Hepatocyte (in vitro differentiated cells): Measurements from ENCODE around the gene MCF2L2.

Source experiments
- EZH2 ChIP-seq: fragments of 200-600 bp; sonication (generic); IDR thresholded peaks from 2 replicates; pipeline ENCODE4 v1.6.1; 2016; ENCODE audit warnings: antibody characterized with exemption, mild to moderate bottlenecking, borderline replicate concordance
- EZH2phosphoT487 ChIP-seq: fragments of 200-600 bp; sonication (generic); IDR thresholded peaks from one replicate; pipeline ENCODE4 v1.6.1; 2018; ENCODE audit warnings: antibody characterized with exemption, mild to moderate bottlenecking, low read depth, moderate library complexity; ENCODE audit not compliant: unreplicated experiment, severe bottlenecking
- TF ChIP-seq, protein P1 (sequence below): fragments of 200-600 bp; sonication (generic); IDR thresholded peaks from 2 replicates; pipeline ENCODE4 v1.5.1; 2016; ENCODE audit warnings: antibody characterized with exemption, mild to moderate bottlenecking; ENCODE audit not compliant: poor library complexity

GRCh38 chr3:183318877-183319276 lies 109.5 kb downstream of the MCF2L2 start:
- TF ChIP-seq, protein P1, sequence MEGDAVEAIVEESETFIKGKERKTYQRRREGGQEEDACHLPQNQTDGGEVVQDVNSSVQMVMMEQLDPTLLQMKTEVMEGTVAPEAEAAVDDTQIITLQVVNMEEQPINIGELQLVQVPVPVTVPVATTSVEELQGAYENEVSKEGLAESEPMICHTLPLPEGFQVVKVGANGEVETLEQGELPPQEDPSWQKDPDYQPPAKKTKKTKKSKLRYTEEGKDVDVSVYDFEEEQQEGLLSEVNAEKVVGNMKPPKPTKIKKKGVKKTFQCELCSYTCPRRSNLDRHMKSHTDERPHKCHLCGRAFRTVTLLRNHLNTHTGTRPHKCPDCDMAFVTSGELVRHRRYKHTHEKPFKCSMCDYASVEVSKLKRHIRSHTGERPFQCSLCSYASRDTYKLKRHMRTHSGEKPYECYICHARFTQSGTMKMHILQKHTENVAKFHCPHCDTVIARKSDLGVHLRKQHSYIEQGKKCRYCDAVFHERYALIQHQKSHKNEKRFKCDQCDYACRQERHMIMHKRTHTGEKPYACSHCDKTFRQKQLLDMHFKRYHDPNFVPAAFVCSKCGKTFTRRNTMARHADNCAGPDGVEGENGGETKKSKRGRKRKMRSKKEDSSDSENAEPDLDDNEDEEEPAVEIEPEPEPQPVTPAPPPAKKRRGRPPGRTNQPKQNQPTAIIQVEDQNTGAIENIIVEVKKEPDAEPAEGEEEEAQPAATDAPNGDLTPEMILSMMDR = no peak
- TF ChIP-seq EZH2 (no peak), EZH2phosphoT487 (no peak)
